Gastroesophageal sphincter (tissue), 4 donors: ENCODE data around the gene FREM1. TPM values are rescaled to one million over a fixed set of nuclear protein-coding genes. Genes with fewer than 3 reads are reported as not detected.

Experiments
- ATAC-seq: fragments of 150-250 bp; one replicate; pipeline ENCODE4 v1.9.1; 2016; ENCODE audit warnings: mild to moderate bottlenecking, moderate library complexity
- H3K27ac ChIP-seq, 4 donors: fragments of 200-600 bp; sonication (generic) in 3 of 4; 1 replicate in 3 of 4; 2 replicates in 1 of 4; pipeline ENCODE4 v1.5.1; 2016 to 2019
- H3K27me3 ChIP-seq: fragments of 200-600 bp; sonication (generic); one replicate; pipeline ENCODE4 v1.5.1; 2019
- H3K36me3 ChIP-seq, 2 donors: fragments of 200-600 bp; sonication (generic); one replicate each; pipeline ENCODE4 v1.5.1; 2019; ENCODE audit warnings: control low read depth in 1 of 2
- H3K4me1 ChIP-seq, 3 donors: fragments of 200-600 bp; sonication (generic); 1 replicate in 2 of 3; 2 replicates in 1 of 3; pipeline ENCODE4 v1.5.1; 2016 to 2019; ENCODE audit warnings: control low read depth in 2 of 3
- H3K4me3 ChIP-seq, 2 donors: fragments of 200-600 bp; sonication (generic); one replicate each; pipeline ENCODE4 v1.5.1; 2019; ENCODE audit warnings: mild to moderate bottlenecking in 1 of 2, moderate library complexity in 1 of 2
- H3K9me3 ChIP-seq, 3 donors: fragments of 200-600 bp; sonication (generic); one replicate each; pipeline ENCODE4 v1.5.1; 2017 to 2019; ENCODE audit warnings: control low read depth in 2 of 3
- CTCF ChIP-seq, 4 experiments: fragments of 200-600 bp in 2 of 4; fragments of 450-650 bp in 2 of 4; sonication (generic) in 1 of 4; IDR thresholded peaks; one replicate each; pipeline ENCODE4 v1.5.1; 2017 to 2019; ENCODE audit warnings: antibody characterized with exemption in 4 of 4, mild to moderate bottlenecking in 2 of 4, moderate library complexity in 2 of 4
- EP300 ChIP-seq: sonication (generic); formaldehyde crosslinking; IDR thresholded peaks from one replicate; pipeline ENCODE4 v1.6.1; 2017; ENCODE audit warnings: antibody characterized with exemption, mild to moderate bottlenecking
- POLR2A ChIP-seq, 2 donors: fragments of 450-650 bp; IDR thresholded peaks; one replicate each; pipeline ENCODE4 v1.6.1; 2017; ENCODE audit warnings: antibody characterized with exemption in 2 of 2, mild to moderate bottlenecking in 2 of 2, moderate library complexity in 1 of 2
- POLR2AphosphoS5 ChIP-seq: sonication (generic); formaldehyde crosslinking; IDR thresholded peaks from one replicate; pipeline ENCODE4 v1.6.1; 2017; ENCODE audit warnings: antibody characterized with exemption
- WGBS, 2 donors: methylation state at CpG; one replicate each; pipeline ENCODE4 v1.1.5; 2018; ENCODE audit warnings: low coverage in 1 of 2; 5-methylcytosine and 5-hydroxymethylcytosine counted together
- total RNA-seq, 4 donors: library from RNA; depleted of rRNA; stranded (reverse); fragments of >200 nt; gene quantifications; one replicate each; pipeline ENCODE4 v1.1.0, GENCODE V29; 2016

The FREM1 gene
- total RNA-seq, 4 donors from 2014 or later: 0.59 to 4.8 (median 2.7) TPM

- H3K36me3 ChIP-seq: no peaks in the 10 kb centered on the region
- no peaks in the 10 kb centered on the region for H3K9me3 ChIP-seq
- TF ChIP-seq CTCF (IDR thresholded peaks at IDR 0.05) (no peak), EP300 (no peak), POLR2A (IDR thresholded peaks at IDR 0.05) (no peak), POLR2AphosphoS5 (no peak)
- 63 to 100% methylated on average over 1 of the region's 1 CpG for WGBS, 2 donors
- H3K27ac ChIP-seq: no peak overlapping the region
- H3K27me3 ChIP-seq: no peaks in the 10 kb centered on the region
- no peak for ATAC-seq
- no peaks in the 10 kb centered on the region for H3K4me1 ChIP-seq
- H3K4me3 ChIP-seq: no peak overlapping the region
Observed at GRCh38 chr9:14935964-14936363, 25.7 kb upstream of the FREM1 start.

GRCh38 chr9:14935106-14935751 is 25.0 kb upstream of the FREM1 start:
- no peaks in the 10 kb centered on the region for H3K4me1 ChIP-seq
- no peak overlapping the region for H3K27ac ChIP-seq
- no peaks in the 10 kb centered on the region for H3K9me3 ChIP-seq
- 69 to 70% methylated on average over 3 to 4 of the region's 4 CpGs for WGBS, 2 donors
- H3K27me3 ChIP-seq: no peaks in the 10 kb centered on the region
- no peak for ATAC-seq
- H3K36me3 ChIP-seq: no peaks in the 10 kb centered on the region
- no peak overlapping the region for H3K4me3 ChIP-seq
- TF ChIP-seq EP300 (no peak), CTCF (IDR thresholded peaks at IDR 0.05) (no peak), POLR2A (IDR thresholded peaks at IDR 0.05) (no peak), POLR2AphosphoS5 (no peak)

- WGBS, 2 donors: 47 to 79% methylated on average over 2 of the region's 2 CpGs
- H3K27me3 ChIP-seq: no peaks in the 10 kb centered on the region
- no peaks in the 10 kb centered on the region for H3K4me1 ChIP-seq
- TF ChIP-seq POLR2AphosphoS5 (no peak), POLR2A (IDR thresholded peaks at IDR 0.05) (no peak), CTCF (IDR thresholded peaks at IDR 0.05) (no peak), EP300 (no peak)
- H3K27ac ChIP-seq: no peak overlapping the region
- no peak overlapping the region for H3K4me3 ChIP-seq
- no peak for ATAC-seq
- H3K36me3 ChIP-seq: no peaks in the 10 kb centered on the region
- H3K9me3 ChIP-seq: no peaks in the 10 kb centered on the region
Observed at GRCh38 chr9:14932641-14933040, 22.4 kb upstream of the FREM1 start.

- TF ChIP-seq POLR2AphosphoS5: no peak
- TF ChIP-seq POLR2A (IDR thresholded peaks at IDR 0.05): no peak
Observed at GRCh38 chr9:14932231-14932630, 22.0 kb upstream of the FREM1 start.

GRCh38 chr9:14926941-14927624 is 16.9 kb upstream of the FREM1 start:
- ATAC-seq: no peak
- Histone ChIP-seq H3K27me3 (no peaks in the 10 kb centered on the region), H3K9me3 (no peaks in the 10 kb centered on the region), H3K4me3 (no peak overlapping the region), H3K27ac (no peak overlapping the region), H3K36me3 (no peaks in the 10 kb centered on the region), H3K4me1 (no peaks in the 10 kb centered on the region)
- TF ChIP-seq POLR2AphosphoS5: no peak
- TF ChIP-seq POLR2A (IDR thresholded peaks at IDR 0.05): no peak
- no peak for TF ChIP-seq EP300
- no peak for TF ChIP-seq CTCF (IDR thresholded peaks at IDR 0.05)
- 42 to 55% methylated on average over 3 of the region's 3 CpGs for WGBS, 2 donors

More at GRCh38 chr9:14932231-14932630, 22.0 kb upstream of the FREM1 start:
- Histone ChIP-seq H3K27ac (no peak overlapping the region), H3K4me3 (no peak overlapping the region), H3K4me1 (no peaks in the 10 kb centered on the region), H3K27me3 (no peaks in the 10 kb centered on the region), H3K9me3 (no peaks in the 10 kb centered on the region), H3K36me3 (no peaks in the 10 kb centered on the region)
- ATAC-seq: no peak
